Progenitor cell of endocrine pancreas (in vitro differentiated cells): ENCODE measurements around the gene TICRR. TPM values are rescaled to one million over a fixed set of nuclear protein-coding genes. Genes with fewer than 3 reads are reported as not detected.
"Not testable (repeated sequence)": the region's sequence is repeated elsewhere in the genome, so short reads cannot be mapped to it uniquely, and the experiment has no call there.

ENCODE experiments used
- DNase-seq: peaks from one replicate; pipeline ENCODE4 v3.0.0; 2021; ENCODE audit warnings: low spot score; ENCODE audit not compliant: unreplicated experiment
- H3K27ac Mint-ChIP-seq: 2 replicates; pipeline ENCODE4 v1.8.0; 2021; ENCODE audit warnings: mild to moderate bottlenecking, moderate library complexity, mixed read lengths
- H3K27me3 Mint-ChIP-seq: 2 replicates; pipeline ENCODE4 v1.8.0; 2021; ENCODE audit warnings: mixed read lengths
- H3K36me3 Mint-ChIP-seq: 2 replicates; pipeline ENCODE4 v1.8.0; 2022; ENCODE audit warnings: mixed read lengths; ENCODE audit not compliant: insufficient read depth
- H3K4me1 Mint-ChIP-seq: 2 replicates; pipeline ENCODE4 v1.8.0; 2021; ENCODE audit warnings: low read depth, mixed read lengths
- H3K4me3 Mint-ChIP-seq: 2 replicates; pipeline ENCODE4 v1.8.0; 2021; ENCODE audit warnings: low read depth, mild to moderate bottlenecking, moderate library complexity, mixed read lengths
- H3K9me3 Mint-ChIP-seq: 2 replicates; pipeline ENCODE4 v1.8.0; 2021; ENCODE audit warnings: low read depth, mixed read lengths
- total RNA-seq: library from RNA; stranded (reverse); gene quantifications from 2 replicates; pipeline ENCODE4 v1.2.1, GENCODE V29; 2021
- TF ChIP-seq, protein P1 (sequence below): fragments of 200-600 bp; sonication (generic); IDR thresholded peaks from one replicate; pipeline ENCODE4 v1.5.0; 2021; ENCODE audit warnings: antibody characterized with exemption, mild to moderate bottlenecking; ENCODE audit not compliant: unreplicated experiment

TICRR gene
- total RNA-seq, 1 donor from 2014 or later, result 13.9 TPM

DNA sequence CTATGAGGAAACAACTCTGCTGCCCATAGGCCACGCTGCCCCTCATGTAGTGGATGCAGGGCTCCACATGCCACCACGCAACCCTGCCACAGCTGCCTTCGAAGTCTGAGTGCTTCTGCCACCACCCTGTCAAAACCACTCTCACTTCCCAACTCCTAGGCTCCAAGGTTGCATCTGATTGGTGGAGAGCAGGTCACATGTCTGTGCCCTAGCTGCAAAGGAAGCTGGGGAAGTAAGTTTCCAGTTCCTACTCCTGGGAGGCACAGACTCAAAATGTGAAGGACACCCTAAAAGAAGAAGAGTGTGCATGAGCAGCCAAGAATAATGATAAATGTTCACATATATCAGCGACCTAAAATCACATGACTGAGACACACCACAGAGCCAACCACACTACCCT is 31.9 kb upstream of the TICRR start:
- Mint-ChIP-seq H3K36me3 (no peaks in the 10 kb centered on the region), H3K4me3 (no peak overlapping the region), H3K27ac (no peak overlapping the region), H3K9me3 (no peaks in the 10 kb centered on the region), H3K27me3 (peaks cover 27% of the 10 kb centered on the region), H3K4me1 (no peaks in the 10 kb centered on the region)
- no peak for DNase-seq
- TF ChIP-seq, protein P1, sequence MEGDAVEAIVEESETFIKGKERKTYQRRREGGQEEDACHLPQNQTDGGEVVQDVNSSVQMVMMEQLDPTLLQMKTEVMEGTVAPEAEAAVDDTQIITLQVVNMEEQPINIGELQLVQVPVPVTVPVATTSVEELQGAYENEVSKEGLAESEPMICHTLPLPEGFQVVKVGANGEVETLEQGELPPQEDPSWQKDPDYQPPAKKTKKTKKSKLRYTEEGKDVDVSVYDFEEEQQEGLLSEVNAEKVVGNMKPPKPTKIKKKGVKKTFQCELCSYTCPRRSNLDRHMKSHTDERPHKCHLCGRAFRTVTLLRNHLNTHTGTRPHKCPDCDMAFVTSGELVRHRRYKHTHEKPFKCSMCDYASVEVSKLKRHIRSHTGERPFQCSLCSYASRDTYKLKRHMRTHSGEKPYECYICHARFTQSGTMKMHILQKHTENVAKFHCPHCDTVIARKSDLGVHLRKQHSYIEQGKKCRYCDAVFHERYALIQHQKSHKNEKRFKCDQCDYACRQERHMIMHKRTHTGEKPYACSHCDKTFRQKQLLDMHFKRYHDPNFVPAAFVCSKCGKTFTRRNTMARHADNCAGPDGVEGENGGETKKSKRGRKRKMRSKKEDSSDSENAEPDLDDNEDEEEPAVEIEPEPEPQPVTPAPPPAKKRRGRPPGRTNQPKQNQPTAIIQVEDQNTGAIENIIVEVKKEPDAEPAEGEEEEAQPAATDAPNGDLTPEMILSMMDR, result no peak

GRCh38 chr15:89549138-89549537 is 26.1 kb upstream of the TICRR start:
- DNase-seq, H3K36me3 Mint-ChIP-seq, H3K27ac Mint-ChIP-seq, H3K4me1 Mint-ChIP-seq, H3K4me3 Mint-ChIP-seq, H3K9me3 Mint-ChIP-seq: not testable (repeated sequence)
- H3K27me3 Mint-ChIP-seq, result peaks cover 13% of the 10 kb centered on the region

- DNase-seq, result no peak
- H3K4me3 Mint-ChIP-seq, result no peak overlapping the region
- H3K36me3 Mint-ChIP-seq, result no peaks in the 10 kb centered on the region
- H3K4me1 Mint-ChIP-seq, result no peaks in the 10 kb centered on the region
- no peak overlapping the region for H3K27ac Mint-ChIP-seq
- peaks cover 11% of the 10 kb centered on the region for H3K27me3 Mint-ChIP-seq
- no peaks in the 10 kb centered on the region for H3K9me3 Mint-ChIP-seq
- TF ChIP-seq, protein P1, result no peak
Measured at GRCh38 chr15:89550427-89550826, 24.8 kb upstream of the TICRR start.

DNA sequence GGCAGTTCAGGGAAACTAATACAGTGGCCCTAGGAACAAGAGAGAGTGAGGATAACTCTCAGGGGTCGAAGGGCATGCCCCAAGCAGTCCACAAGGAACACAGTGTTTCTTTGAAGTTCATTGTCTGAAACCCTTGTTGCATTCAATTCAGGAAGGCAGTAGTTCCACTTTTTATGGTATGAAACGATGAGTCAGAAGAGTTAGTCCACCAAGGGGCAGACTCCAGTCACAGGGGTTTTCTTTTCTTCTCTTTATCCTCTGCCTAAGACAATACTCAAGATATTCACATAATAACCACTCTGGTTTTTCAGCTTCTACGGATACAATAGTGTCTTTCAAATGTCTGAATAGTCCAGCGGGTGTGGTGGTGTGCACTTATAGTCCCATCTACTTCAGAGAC is 23.7 kb upstream of the TICRR start:
- Mint-ChIP-seq H3K9me3 (no peaks in the 10 kb centered on the region), H3K27ac (no peak overlapping the region), H3K36me3 (no peaks in the 10 kb centered on the region), H3K4me1 (no peaks in the 10 kb centered on the region), H3K27me3 (peaks cover 8% of the 10 kb centered on the region), H3K4me3 (no peak overlapping the region)
- no peak for DNase-seq
- TF ChIP-seq, protein P1, result no peak

- H3K4me3 Mint-ChIP-seq, result no peak overlapping the region
- TF ChIP-seq, protein P1, result no peak
- DNase-seq, result no peak
- H3K9me3 Mint-ChIP-seq, result no peaks in the 10 kb centered on the region
- no peaks in the 10 kb centered on the region for H3K36me3 Mint-ChIP-seq
- H3K27ac Mint-ChIP-seq, result no peak overlapping the region
- H3K27me3 Mint-ChIP-seq, result peaks cover 9% of the 10 kb centered on the region
- H3K4me1 Mint-ChIP-seq, result no peaks in the 10 kb centered on the region
Measured at GRCh38 chr15:89553632-89554031, 21.6 kb upstream of the TICRR start.

DNA sequence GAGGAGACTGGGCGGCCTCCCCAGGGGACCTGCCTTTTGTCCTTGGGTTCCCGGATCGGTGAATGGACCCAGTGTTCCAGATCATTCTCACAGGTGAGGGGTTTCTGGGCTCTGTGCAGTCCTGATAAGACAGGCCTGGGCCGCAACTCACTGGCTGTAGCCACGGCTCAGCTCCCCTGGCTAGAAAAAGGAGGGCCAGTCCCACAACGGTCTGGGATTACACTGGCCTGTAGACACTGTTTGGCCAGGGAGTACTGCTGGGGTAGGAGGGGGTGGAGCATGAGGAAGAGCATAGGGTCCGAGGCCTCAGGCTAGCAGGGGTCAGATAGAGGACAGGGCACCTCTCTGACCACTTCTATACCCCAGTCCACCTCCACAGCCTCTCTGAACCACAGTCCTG is 21.0 kb upstream of the TICRR start:
- Mint-ChIP-seq H3K4me3 (no peak overlapping the region), H3K27me3 (peaks cover 9% of the 10 kb centered on the region)

More for the DNA sequence above, 21.0 kb upstream of the TICRR start:
- no peak for DNase-seq
- no peak overlapping the region for H3K27ac Mint-ChIP-seq
- TF ChIP-seq, protein P1, result no peak
- H3K4me1 Mint-ChIP-seq, result no peaks in the 10 kb centered on the region
- no peaks in the 10 kb centered on the region for H3K9me3 Mint-ChIP-seq
- H3K36me3 Mint-ChIP-seq, result no peaks in the 10 kb centered on the region
